Chondrocyte (in vitro differentiated cells): Measurements from ENCODE around the gene SIGMAR1. TPM values are rescaled to one million over a fixed set of nuclear protein-coding genes. Genes with fewer than 3 reads are reported as not detected.

Experiments used
- DNase-seq: peaks from one replicate; pipeline ENCODE4 v3.0.0; 2021; ENCODE audit warnings: mixed read lengths, low spot score
- H3K27ac Mint-ChIP-seq: one replicate; pipeline ENCODE4 v1.8.0; 2021; ENCODE audit warnings: mild to moderate bottlenecking, moderate library complexity, mixed read lengths; ENCODE audit not compliant: unreplicated experiment
- H3K27me3 Mint-ChIP-seq: 2 replicates; pipeline ENCODE4 v1.8.0; 2021; ENCODE audit warnings: low read depth, mixed read lengths
- H3K36me3 Mint-ChIP-seq: 2 replicates; pipeline ENCODE4 v1.8.0; 2021; ENCODE audit warnings: low read depth, mixed read lengths
- H3K4me1 Mint-ChIP-seq: 2 replicates; pipeline ENCODE4 v1.8.0; 2021; ENCODE audit warnings: low read depth, mild to moderate bottlenecking, mixed read lengths
- H3K4me3 Mint-ChIP-seq: one replicate; pipeline ENCODE4 v1.8.0; 2021; ENCODE audit warnings: mild to moderate bottlenecking, moderate library complexity, mixed read lengths; ENCODE audit not compliant: unreplicated experiment
- H3K9me3 Mint-ChIP-seq: 2 replicates; pipeline ENCODE4 v1.8.0; 2021; ENCODE audit warnings: low read depth, mixed read lengths
- CTCF ChIP-seq: fragments of 200-600 bp; sonication (generic); IDR thresholded peaks from 2 replicates; pipeline ENCODE4 v1.5.0; 2021; ENCODE audit warnings: antibody characterized with exemption, mild to moderate bottlenecking, moderate library complexity
- total RNA-seq: library from RNA; stranded (reverse); gene quantifications from 3 replicates; pipeline ENCODE4 v1.2.1, GENCODE V29; 2021

Gene SIGMAR1
- total RNA-seq, 1 donor from 2014 or later: 76.7 TPM

GRCh38 chr9:34654323-34655051, 16.9 kb upstream of the SIGMAR1 start:
- Mint-ChIP-seq H3K4me3 (peak overlapping the region; percentile 37), H3K27me3 (no peaks in the 10 kb centered on the region), H3K36me3 (peaks cover 4% of the 10 kb centered on the region), H3K9me3 (no peaks in the 10 kb centered on the region), H3K27ac (peak overlapping the region; percentile 98), H3K4me1 (peaks cover 48% of the 10 kb centered on the region)
- TF ChIP-seq CTCF: no peak
- peak; percentile 79 for DNase-seq

- H3K27ac Mint-ChIP-seq: peak overlapping the region; percentile 98
- peaks cover 51% of the 10 kb centered on the region for H3K4me1 Mint-ChIP-seq
- H3K4me3 Mint-ChIP-seq: peak overlapping the region; percentile 81
- no peak for DNase-seq
- H3K9me3 Mint-ChIP-seq: no peaks in the 10 kb centered on the region
- H3K27me3 Mint-ChIP-seq: no peaks in the 10 kb centered on the region
- H3K36me3 Mint-ChIP-seq: peaks cover 10% of the 10 kb centered on the region
- no peak for TF ChIP-seq CTCF
Observed at GRCh38 chr9:34653151-34654072, 15.8 kb upstream of the SIGMAR1 start.

- DNase-seq: no peak
- Mint-ChIP-seq H3K36me3 (peaks cover 11% of the 10 kb centered on the region), H3K4me1 (peaks cover 59% of the 10 kb centered on the region), H3K27me3 (no peaks in the 10 kb centered on the region), H3K4me3 (peak overlapping the region; percentile 81), H3K27ac (peak overlapping the region; percentile 98), H3K9me3 (no peaks in the 10 kb centered on the region)
- no peak for TF ChIP-seq CTCF
Observed at GRCh38 chr9:34652602-34653000, 15.0 kb upstream of the SIGMAR1 start.

- peaks cover 65% of the 10 kb centered on the region for H3K4me1 Mint-ChIP-seq
- no peaks in the 10 kb centered on the region for H3K27me3 Mint-ChIP-seq
- H3K4me3 Mint-ChIP-seq: peak within 1 kb of the TSS; percentile 81
- no peak for DNase-seq
- TF ChIP-seq CTCF: no peak
- H3K27ac Mint-ChIP-seq: peak within 1 kb of the TSS; percentile 98
- no peaks in the 10 kb centered on the region for H3K9me3 Mint-ChIP-seq
- H3K36me3 Mint-ChIP-seq: peaks cover 11% of the 10 kb centered on the region
Observed at GRCh38 chr9:34651876-34652601, 14.5 kb upstream of the SIGMAR1 start, which contains the start of gene IL11RA. IL11RA (plus strand) TSS chr9:34652185; CDS start chr9:34655218, 3,033 bp downstream.

GRCh38 chr9:34651321-34651720, 13.7 kb upstream of the SIGMAR1 start:
- no peaks in the 10 kb centered on the region for H3K9me3 Mint-ChIP-seq
- H3K27ac Mint-ChIP-seq: peak overlapping the region; percentile 98
- no peak for TF ChIP-seq CTCF
- DNase-seq: no peak
- H3K36me3 Mint-ChIP-seq: peaks cover 11% of the 10 kb centered on the region
- peak overlapping the region; percentile 81 for H3K4me3 Mint-ChIP-seq
- H3K4me1 Mint-ChIP-seq: peaks cover 68% of the 10 kb centered on the region
- H3K27me3 Mint-ChIP-seq: no peaks in the 10 kb centered on the region
